Esophagus squamous epithelium (tissue), 4 donors: ENCODE results near the gene CDCA5.
A peak's percentile ranks its signal among the peaks of the same experiment; 100 is the strongest.

ENCODE experiments used
- POLR2A ChIP-seq, 4 donors: fragments of 450-650 bp; IDR thresholded peaks; one replicate each; pipeline ENCODE4 v1.6.1; 2017; ENCODE audit warnings: antibody characterized with exemption in 4 of 4, mild to moderate bottlenecking in 4 of 4, moderate library complexity in 3 of 4
- TF ChIP-seq, protein P1 (sequence below), 6 experiments: fragments of 450-650 bp in 4 of 6; fragments of 200-600 bp in 2 of 6; sonication (generic) in 2 of 6; IDR thresholded peaks; one replicate each; pipeline ENCODE4 v1.5.1; 2016 to 2019; ENCODE audit warnings: antibody characterized with exemption in 6 of 6, mild to moderate bottlenecking in 4 of 6, moderate library complexity in 4 of 6

- TF ChIP-seq, protein P1, sequence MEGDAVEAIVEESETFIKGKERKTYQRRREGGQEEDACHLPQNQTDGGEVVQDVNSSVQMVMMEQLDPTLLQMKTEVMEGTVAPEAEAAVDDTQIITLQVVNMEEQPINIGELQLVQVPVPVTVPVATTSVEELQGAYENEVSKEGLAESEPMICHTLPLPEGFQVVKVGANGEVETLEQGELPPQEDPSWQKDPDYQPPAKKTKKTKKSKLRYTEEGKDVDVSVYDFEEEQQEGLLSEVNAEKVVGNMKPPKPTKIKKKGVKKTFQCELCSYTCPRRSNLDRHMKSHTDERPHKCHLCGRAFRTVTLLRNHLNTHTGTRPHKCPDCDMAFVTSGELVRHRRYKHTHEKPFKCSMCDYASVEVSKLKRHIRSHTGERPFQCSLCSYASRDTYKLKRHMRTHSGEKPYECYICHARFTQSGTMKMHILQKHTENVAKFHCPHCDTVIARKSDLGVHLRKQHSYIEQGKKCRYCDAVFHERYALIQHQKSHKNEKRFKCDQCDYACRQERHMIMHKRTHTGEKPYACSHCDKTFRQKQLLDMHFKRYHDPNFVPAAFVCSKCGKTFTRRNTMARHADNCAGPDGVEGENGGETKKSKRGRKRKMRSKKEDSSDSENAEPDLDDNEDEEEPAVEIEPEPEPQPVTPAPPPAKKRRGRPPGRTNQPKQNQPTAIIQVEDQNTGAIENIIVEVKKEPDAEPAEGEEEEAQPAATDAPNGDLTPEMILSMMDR (IDR thresholded peaks at IDR 0.05) = peak in 2 of 6 experiments; percentile 16 to 35
- TF ChIP-seq POLR2A (IDR thresholded peaks at IDR 0.05) = no peak
These were observed 22.9 kb downstream of the CDCA5 start for GRCh38 chr11:65060913-65061408.
